ENCODE data around the gene DRC3. TPM values are rescaled to one million over a fixed set of nuclear protein-coding genes. Genes with fewer than 3 reads are reported as not detected.

The DRC3 gene, protein sequence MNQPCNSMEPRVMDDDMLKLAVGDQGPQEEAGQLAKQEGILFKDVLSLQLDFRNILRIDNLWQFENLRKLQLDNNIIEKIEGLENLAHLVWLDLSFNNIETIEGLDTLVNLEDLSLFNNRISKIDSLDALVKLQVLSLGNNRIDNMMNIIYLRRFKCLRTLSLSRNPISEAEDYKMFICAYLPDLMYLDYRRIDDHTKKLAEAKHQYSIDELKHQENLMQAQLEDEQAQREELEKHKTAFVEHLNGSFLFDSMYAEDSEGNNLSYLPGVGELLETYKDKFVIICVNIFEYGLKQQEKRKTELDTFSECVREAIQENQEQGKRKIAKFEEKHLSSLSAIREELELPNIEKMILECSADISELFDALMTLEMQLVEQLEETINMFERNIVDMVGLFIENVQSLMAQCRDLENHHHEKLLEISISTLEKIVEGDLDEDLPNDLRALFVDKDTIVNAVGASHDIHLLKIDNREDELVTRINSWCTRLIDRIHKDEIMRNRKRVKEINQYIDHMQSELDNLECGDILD
- 13.4 TPM for total RNA-seq
- long read RNA-seq, partial matches to known transcripts: 5 of 31 reads
- long read RNA-seq, other reads (novel, unspliced or antisense): 26 of 31 reads

DNA sequence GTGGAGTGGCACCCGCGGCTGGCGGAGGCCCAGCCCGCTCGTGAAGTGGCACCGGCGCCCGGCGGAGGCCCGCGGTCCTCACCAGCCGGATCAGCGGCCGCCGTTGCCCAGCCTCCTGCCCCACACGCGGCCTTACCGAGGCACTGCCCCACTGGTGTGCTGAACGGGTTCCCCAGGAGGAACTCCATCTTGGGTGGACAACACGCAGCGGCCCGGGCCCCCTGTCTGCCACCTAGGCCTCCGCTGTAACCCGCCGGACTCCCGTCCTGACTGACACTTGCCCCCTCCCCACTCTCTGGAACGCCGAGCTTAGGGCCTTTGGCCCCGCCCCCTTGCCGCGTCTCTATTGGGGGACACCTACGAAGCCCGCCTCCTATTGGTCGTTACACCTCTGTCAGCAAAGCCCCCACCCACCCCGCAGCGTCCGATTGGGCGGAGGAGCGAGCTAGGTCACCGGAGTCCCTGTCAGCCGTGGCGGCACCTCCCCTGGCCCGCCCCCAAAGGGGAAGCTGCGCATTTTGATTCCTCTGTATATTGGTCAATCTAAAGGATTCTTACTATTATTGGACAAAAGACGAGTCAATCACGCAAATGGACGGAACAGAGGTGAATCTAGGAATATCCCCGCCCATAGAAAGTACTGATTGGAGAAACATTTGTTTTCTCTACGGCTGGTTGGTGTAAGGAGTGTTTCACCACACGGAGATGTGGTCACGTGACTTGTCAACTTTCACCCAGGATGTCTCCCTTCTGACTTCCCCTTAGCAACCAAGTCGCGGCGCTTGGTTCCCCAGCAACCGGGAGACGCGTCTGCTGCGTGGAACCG is at the start of gene DRC3, which contains the start of gene TOM1L2:
Gene DRC3 (plus strand): TSS at position 737 of the 826 bp plus-strand sequence. CDS start 4,737 bp downstream, outside the sequence.
Gene TOM1L2 (minus strand): TSS at position 275 of the 826 bp plus-strand sequence. CDS start 87 bp downstream, at position 188.
- peak within 1 kb of the TSS; percentile 92 for H3K27ac ChIP-seq
- TF ChIP-seq, protein P1, sequence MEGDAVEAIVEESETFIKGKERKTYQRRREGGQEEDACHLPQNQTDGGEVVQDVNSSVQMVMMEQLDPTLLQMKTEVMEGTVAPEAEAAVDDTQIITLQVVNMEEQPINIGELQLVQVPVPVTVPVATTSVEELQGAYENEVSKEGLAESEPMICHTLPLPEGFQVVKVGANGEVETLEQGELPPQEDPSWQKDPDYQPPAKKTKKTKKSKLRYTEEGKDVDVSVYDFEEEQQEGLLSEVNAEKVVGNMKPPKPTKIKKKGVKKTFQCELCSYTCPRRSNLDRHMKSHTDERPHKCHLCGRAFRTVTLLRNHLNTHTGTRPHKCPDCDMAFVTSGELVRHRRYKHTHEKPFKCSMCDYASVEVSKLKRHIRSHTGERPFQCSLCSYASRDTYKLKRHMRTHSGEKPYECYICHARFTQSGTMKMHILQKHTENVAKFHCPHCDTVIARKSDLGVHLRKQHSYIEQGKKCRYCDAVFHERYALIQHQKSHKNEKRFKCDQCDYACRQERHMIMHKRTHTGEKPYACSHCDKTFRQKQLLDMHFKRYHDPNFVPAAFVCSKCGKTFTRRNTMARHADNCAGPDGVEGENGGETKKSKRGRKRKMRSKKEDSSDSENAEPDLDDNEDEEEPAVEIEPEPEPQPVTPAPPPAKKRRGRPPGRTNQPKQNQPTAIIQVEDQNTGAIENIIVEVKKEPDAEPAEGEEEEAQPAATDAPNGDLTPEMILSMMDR (IDR thresholded peaks at IDR 0.05): no peak
- no peaks in the 10 kb centered on the region for H3K36me3 ChIP-seq
- peak; percentile 100 for DNase-seq
- peak; percentile 98 to 99 for ATAC-seq
- intact Hi-C loops (cut with DNase I): no loop called here
- peak within 1 kb of the TSS; percentile 87 for H3K4me3 ChIP-seq
- no peaks in the 10 kb centered on the region for H3K27me3 ChIP-seq (ENCODE audit: low read depth)
- H3K4me1 ChIP-seq: peaks cover 23% of the 10 kb centered on the region
- H3K9me3 ChIP-seq: no peaks in the 10 kb centered on the region

DNA sequence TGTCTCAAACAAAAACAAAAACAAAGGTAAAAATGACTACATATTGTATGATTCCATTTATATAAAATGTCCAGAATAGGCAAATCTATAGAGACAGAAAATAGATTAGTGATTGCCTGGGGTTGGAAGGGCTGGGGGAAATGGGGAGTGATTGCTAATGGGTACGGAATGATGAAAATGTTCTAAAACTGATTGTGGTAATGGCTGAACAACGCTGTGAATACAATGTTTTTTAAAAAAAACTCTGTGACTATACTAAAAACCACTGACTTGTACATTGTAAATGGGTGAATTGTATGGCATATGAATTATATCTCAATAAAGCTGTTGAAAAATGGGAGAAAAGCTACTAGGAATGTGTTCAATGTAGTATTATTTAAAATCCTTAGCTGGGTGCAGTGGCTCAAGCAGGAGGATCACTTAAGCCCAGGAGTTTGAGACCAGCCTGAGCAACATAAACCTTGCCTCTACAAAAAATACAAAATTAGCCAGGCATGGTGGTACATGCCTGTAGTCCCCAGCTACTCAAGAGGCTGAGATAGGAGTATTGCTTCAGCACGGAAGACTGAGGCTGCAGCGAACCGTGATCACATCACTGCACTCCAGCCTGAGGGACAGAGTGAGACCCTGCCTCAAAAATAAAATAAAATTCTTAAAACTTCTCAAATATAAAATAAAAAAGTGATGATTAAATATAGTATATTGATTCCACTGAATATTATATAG is 48.4 kb upstream of the DRC3 start:
- TF ChIP-seq, protein P1 (IDR thresholded peaks at IDR 0.05): no peak
- ATAC-seq: no peak
- H3K9me3 ChIP-seq: no peaks in the 10 kb centered on the region
- intact Hi-C loops (cut with DNase I): no loop called here
- DNase-seq: no peak
- H3K36me3 ChIP-seq: no peaks in the 10 kb centered on the region
- H3K4me1 ChIP-seq: peaks cover 72% of the 10 kb centered on the region
- H3K27me3 ChIP-seq (ENCODE audit: low read depth): no peaks in the 10 kb centered on the region
- H3K4me3 ChIP-seq: no peak overlapping the region
- no peak overlapping the region for H3K27ac ChIP-seq

DNA sequence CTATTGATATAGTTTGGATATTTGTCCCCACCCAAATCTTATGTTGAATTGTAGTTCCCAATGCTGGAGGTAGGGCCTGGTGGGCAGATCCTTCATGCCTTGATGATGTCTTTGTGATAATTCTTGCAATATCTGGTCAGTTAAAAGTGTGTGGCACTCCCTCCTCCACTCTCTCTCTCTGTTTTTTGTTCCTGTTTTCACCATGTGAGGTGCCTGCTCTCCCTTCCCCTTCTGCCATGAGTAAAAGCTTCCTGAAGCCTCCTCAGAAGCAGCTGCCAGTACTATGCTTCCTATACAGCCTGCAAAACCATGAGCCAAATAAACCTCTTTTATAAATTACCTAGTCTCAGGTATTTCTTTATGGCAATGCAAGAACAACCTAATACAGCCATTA is 47.8 kb upstream of the DRC3 start:
- Histone ChIP-seq H3K27ac (no peak overlapping the region), H3K36me3 (no peaks in the 10 kb centered on the region), H3K9me3 (no peaks in the 10 kb centered on the region), H3K27me3 (ENCODE audit: low read depth) (no peaks in the 10 kb centered on the region), H3K4me3 (no peak overlapping the region), H3K4me1 (peaks cover 72% of the 10 kb centered on the region)
- intact Hi-C loops (cut with DNase I): no loop called here
- TF ChIP-seq, protein P1 (IDR thresholded peaks at IDR 0.05): no peak
- ATAC-seq (no peak), DNase-seq (no peak)

DNA sequence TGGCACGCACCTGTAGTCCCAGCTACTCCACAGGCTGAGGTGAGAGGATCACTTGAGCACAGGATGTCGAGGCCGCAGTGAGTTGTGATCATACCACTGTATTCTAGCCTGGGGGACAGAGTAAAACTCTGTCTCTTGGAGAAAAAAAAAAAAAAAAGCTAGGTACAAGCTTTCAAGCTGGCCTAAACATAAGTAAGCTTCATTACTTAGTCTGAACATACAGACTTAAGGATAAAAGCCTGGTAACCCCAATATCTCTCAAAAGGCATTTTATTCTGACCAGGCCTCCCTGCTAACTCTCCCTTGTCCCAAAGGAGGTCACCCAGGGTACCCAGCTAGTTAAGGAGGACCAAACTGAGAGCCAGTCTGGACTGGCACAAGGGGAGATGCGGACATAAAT is 46.6 kb upstream of the DRC3 start:
- DNase-seq: no peak
- Histone ChIP-seq H3K4me1 (peaks cover 72% of the 10 kb centered on the region), H3K27ac (no peak overlapping the region), H3K27me3 (ENCODE audit: low read depth) (no peaks in the 10 kb centered on the region), H3K9me3 (no peaks in the 10 kb centered on the region), H3K36me3 (no peaks in the 10 kb centered on the region), H3K4me3 (no peak overlapping the region)
- intact Hi-C loops (cut with DNase I): no loop called here
- TF ChIP-seq, protein P1 (IDR thresholded peaks at IDR 0.05): no peak
- ATAC-seq: no peak

Data from lower lobe of right lung (tissue), 2 donors.